Dendritic cell treated with granulocyte-macrophage colony-stimulating factor and Interleukin-4, amounts not matched to agents 40 ng/mL and 50 ng/mL, for 4 days (primary cell): ENCODE measurements around the gene SUN5.
"Not testable (repeated sequence)": the region's sequence is repeated elsewhere in the genome, so short reads cannot be mapped to it uniquely, and the experiment has no call there.

Experiments used
- H3K27ac Mint-ChIP-seq: one replicate; pipeline ENCODE4 v1.8.0; 2022; ENCODE audit warnings: mild to moderate bottlenecking, mixed read lengths
- H3K27me3 Mint-ChIP-seq: one replicate; pipeline ENCODE4 v1.8.0; 2022; ENCODE audit warnings: mild to moderate bottlenecking, mixed read lengths
- H3K36me3 Mint-ChIP-seq: one replicate; pipeline ENCODE4 v1.8.0; 2022; ENCODE audit warnings: low read depth, mixed read lengths
- H3K4me1 Mint-ChIP-seq: one replicate; pipeline ENCODE4 v1.8.0; 2022; ENCODE audit warnings: low read depth, mixed read lengths
- H3K4me3 Mint-ChIP-seq: one replicate; pipeline ENCODE4 v1.8.0; 2022; ENCODE audit warnings: mild to moderate bottlenecking, moderate library complexity, mixed read lengths
- H3K9me3 Mint-ChIP-seq: one replicate; pipeline ENCODE4 v1.8.0; 2022; ENCODE audit warnings: mixed read lengths
- intact Hi-C: fragments of 100-400 bp; cut with micrococcal nuclease; formaldehyde crosslinking; loops from one replicate; pipeline ENCODE4 v1.15.0; 2022

The SUN5 gene, protein sequence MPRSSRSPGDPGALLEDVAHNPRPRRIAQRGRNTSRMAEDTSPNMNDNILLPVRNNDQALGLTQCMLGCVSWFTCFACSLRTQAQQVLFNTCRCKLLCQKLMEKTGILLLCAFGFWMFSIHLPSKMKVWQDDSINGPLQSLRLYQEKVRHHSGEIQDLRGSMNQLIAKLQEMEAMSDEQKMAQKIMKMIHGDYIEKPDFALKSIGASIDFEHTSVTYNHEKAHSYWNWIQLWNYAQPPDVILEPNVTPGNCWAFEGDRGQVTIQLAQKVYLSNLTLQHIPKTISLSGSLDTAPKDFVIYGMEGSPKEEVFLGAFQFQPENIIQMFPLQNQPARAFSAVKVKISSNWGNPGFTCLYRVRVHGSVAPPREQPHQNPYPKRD

DNA sequence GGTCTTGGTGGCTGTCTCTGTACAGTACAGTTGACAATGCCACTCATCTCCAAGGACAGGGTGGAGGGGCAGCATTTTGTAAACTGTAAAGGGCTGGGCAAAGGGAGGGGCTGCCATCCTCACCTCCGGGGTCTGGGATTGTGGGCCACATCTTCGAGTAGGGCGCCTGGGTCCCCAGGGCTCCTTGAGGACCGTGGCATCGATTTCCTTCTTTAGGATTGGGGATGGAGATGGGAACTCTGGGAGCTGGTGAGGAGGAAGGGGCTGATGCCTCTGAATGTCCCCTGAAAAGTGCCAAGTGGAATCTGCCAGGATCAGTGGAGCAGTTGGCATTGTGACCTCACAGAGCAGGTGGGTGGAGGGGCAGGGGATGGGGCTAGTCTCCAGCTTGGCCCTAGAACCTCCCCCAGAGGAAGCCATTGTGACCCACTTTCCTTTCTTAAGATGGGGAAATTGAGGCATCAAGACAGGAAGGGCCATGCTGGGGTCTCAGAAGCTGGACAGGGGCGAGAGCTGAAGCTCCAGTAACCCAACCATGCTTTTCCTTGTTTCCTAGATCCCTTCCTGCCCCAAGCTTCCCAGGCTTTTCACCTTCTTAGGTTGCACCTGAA lies at the start of gene SUN5:
Gene SUN5, minus strand, starts transcription at position 293 of the 611 bp plus-strand sequence. Its CDS starts 93 bp downstream, at position 200.
- intact Hi-C loops = no loop called here
- Mint-ChIP-seq H3K27me3 (no peaks in the 10 kb centered on the region), H3K4me1 (peaks cover 8% of the 10 kb centered on the region), H3K36me3 (no peaks in the 10 kb centered on the region), H3K27ac (no peak within 1 kb of the TSS), H3K9me3 (peaks cover 8% of the 10 kb centered on the region), H3K4me3 (no peak within 1 kb of the TSS)

DNA sequence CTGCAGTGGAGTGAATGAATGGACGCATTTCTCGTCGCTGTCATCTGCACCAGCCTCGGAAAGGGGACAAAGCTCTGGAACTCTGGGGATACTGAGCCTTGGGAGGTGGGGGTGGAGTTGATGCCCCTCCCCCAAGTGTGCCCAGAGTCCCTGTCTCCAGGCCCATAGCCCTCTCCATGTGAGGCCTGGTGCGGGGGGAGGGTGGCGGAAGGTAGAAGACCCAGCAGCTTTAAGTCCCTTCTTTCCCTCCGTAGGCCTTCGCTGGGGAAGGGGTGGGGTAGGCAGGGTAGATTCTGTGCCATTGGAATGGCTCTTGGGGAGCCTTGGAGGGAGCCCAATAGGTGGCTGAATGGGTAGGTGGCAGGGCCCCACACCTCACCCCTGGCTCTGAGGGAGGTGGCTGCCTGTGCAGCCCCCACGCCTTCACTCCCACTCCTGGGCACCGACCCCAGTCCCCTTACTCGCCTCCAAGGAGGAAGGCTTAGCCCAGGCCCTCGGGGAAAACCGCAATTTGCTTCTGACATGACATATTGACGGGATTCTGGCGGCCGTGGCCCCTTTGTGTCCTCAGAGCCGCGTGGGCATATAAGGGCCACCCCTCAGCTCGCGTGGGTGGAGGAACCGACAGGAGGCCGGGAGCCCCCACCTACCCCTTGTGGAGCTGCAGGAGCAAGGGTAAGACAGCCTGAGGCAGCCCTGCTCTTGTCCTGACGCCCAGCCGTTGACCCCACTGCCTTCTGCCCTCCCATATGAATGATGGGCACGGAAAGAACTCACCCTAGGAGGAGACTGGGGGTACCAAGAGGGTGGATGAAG lies 49.3 kb upstream of the SUN5 start, which contains the start of gene BPIFB3:
Gene BPIFB3, plus strand, starts transcription at position 613 of the 816 bp plus-strand sequence. CDS start 1,533 bp downstream, outside the sequence.
- intact Hi-C loops = no loop called here
- Mint-ChIP-seq H3K4me3 (no peak within 1 kb of the TSS), H3K27ac (no peak within 1 kb of the TSS), H3K4me1 (no peaks in the 10 kb centered on the region), H3K27me3 (no peaks in the 10 kb centered on the region), H3K9me3 (no peaks in the 10 kb centered on the region), H3K36me3 (no peaks in the 10 kb centered on the region)

DNA sequence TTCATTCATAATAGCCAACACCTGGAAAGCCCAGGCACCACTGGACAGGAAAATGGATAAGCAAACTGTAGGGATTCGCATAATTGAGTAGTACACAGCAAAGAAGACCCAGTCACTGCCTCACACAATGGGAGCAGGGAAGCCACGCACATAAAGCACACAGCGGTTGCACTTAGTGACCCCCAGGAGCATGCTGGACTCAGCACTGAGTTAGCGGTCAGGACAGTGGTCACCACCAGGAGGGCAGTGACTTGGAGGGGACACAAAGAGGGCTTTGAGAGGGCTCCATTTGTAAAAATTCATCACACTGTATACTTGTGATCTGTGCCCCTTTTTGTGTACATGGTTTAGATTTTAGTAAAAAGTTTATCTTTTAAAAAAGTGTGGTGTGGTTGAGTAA lies 47.1 kb upstream of the SUN5 start:
- H3K4me3 Mint-ChIP-seq = no peak overlapping the region
- H3K9me3 Mint-ChIP-seq = peaks cover 2% of the 10 kb centered on the region
- no peak overlapping the region for H3K27ac Mint-ChIP-seq
- no peaks in the 10 kb centered on the region for H3K27me3 Mint-ChIP-seq
- no peaks in the 10 kb centered on the region for H3K36me3 Mint-ChIP-seq
- intact Hi-C loops = no loop called here
- no peaks in the 10 kb centered on the region for H3K4me1 Mint-ChIP-seq

DNA sequence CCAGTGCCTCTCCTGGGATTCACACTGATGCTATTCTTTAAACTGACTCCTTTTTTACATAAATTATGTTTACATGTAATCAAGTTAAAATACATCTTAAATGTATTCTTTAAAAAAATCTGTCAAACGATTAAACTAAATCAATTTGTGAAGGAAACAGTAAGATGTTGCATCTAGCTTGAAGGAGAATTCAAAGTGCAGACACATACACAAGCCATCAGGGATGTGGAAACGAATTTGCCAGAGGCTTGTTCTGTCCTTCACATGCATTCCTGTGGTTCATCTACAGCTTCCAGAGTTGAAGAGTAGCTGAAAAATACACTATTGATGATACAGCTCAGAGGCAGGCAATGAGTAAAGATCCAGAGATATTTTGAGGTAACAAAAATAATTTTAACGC lies 42.2 kb upstream of the SUN5 start:
- intact Hi-C loops = no loop called here
- Mint-ChIP-seq H3K4me3 (no peak overlapping the region), H3K27ac (no peak overlapping the region), H3K4me1 (no peaks in the 10 kb centered on the region), H3K9me3 (peaks cover 28% of the 10 kb centered on the region), H3K27me3 (no peaks in the 10 kb centered on the region), H3K36me3 (no peaks in the 10 kb centered on the region)

DNA sequence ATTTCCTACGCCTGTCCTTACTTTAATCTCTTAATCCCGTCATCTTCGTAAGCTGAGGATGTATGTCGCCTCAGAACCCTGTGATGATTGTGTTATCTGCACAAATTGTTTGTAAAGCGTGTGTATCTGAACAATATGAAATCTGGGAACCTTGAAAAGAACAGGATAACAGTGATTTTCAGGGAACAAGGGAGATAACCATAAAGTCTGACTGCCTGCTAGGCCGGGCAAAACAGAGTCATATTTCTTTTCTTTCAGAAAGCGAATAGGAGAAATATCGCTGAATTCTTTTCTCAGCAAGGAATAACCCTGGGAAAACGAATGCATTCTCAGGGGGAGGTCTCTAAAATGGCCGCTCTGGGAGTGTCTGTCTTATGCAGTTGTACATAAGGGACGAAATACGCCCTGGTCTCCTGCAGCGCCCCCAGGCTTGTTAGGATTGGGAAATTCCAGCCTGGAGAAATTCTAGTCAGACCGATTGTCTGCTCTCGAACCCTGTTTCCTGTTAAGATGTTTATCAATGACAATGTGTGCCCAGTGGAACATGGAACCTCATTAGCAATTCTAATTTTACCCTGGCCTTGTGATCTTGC lies 41.0 kb upstream of the SUN5 start:
- H3K9me3 Mint-ChIP-seq = peaks cover 28% of the 10 kb centered on the region
- H3K27me3 Mint-ChIP-seq, H3K4me3 Mint-ChIP-seq, intact Hi-C loops, H3K4me1 Mint-ChIP-seq, H3K27ac Mint-ChIP-seq, H3K36me3 Mint-ChIP-seq: not testable (repeated sequence)

DNA sequence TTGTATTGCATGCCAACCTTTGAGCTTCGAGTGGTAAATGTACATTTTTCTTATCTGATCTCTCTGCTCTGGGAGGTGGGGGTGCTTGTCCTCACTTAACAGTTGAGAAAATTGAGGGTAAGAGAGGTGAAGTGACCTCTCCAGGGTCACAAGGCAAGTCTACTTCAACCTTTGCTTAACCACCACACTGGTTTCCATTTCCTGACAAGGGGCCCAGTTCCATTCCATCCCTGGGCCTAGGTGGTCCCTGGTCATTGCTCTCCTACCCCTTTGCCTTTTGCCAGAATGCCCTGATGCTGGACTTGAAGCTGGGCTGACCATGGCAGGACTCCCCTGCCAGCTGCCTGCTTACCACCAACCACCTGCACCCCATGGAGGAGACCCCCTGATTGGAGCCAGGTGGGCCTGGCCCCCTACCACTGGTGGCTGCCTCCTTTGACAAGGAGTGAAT lies 39.5 kb upstream of the SUN5 start:
- Mint-ChIP-seq H3K4me1 (no peaks in the 10 kb centered on the region), H3K27ac (no peak overlapping the region), H3K36me3 (no peaks in the 10 kb centered on the region), H3K4me3 (no peak overlapping the region), H3K27me3 (no peaks in the 10 kb centered on the region), H3K9me3 (peaks cover 28% of the 10 kb centered on the region)
- intact Hi-C loops = no loop called here

DNA sequence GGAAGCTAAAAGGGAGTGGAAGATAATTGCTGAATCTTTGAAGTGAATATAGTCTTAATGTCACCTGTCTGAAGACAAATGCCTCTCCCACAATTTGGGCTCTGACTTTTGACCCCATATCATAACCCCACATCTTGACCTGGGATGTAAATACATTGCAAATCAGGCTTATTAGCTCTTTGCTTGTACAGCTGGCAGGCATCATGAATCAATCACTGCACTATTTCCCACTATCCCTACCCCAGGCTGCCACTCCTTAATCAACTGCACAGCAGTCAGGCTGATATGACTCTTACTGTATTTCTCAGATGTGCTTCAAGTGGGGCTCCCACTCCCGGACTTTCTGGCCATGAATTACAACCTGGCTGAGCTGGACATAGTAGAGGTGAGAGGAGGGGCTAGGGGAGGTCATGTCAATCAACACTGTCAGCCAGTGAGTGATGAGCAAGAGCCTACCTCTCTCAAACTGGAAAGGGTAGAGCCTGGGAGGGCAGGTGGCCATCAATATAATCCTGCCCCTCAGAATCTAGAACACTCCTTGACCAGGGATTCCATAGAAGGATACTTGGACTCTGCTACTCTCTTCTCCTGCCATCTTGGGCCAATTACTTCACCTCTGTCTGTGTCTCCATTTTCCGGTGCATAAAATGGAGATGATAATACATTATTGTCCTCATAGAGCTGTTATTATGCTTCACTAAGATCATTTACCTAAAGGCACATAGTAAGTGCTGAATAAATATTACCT lies 38.9 kb upstream of the SUN5 start:
- Mint-ChIP-seq H3K4me1 (no peaks in the 10 kb centered on the region), H3K27me3 (no peaks in the 10 kb centered on the region), H3K9me3 (peaks cover 28% of the 10 kb centered on the region), H3K36me3 (no peaks in the 10 kb centered on the region), H3K27ac (no peak overlapping the region), H3K4me3 (no peak overlapping the region)
- intact Hi-C loops = no loop called here

DNA sequence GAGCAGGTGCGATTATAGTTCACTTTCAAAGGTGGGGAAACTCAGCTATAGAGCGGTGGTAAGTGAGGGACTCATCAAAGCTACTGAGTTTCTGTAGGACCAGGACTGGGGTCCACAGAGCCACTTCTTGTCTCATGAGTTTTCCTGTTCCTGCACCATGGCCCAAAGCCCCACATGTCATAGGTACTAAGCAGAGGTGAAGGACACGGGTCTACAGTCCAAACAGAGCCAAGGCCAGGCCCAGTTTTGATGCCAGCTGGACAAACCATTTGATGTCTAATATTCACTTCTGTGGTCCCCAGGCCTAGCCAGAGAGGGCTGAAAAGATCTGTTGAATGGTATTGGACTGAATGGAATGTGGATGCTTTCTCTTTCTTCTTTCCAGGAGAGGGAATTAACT lies 38.2 kb upstream of the SUN5 start:
- Mint-ChIP-seq H3K4me1 (no peaks in the 10 kb centered on the region), H3K36me3 (no peaks in the 10 kb centered on the region), H3K27me3 (no peaks in the 10 kb centered on the region), H3K9me3 (peaks cover 28% of the 10 kb centered on the region), H3K27ac (no peak overlapping the region), H3K4me3 (no peak overlapping the region)
- intact Hi-C loops = no loop called here

DNA sequence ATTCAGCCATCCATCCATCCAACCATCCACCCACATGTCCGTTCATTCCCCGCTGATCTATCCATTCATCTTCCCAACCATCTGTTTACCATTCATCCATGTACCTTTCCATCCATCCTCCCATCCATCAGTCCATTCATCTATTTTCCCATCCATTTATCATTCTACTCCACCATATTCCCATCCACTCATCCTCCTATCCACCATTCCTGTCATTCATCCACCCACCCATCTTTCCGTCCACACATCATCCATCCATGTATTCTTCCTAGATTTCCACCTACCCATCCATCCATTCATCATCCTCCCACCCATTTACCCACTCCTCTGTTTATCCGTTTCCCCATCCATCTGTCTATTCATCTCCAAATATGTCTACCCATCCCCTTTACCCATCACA lies 34.0 kb upstream of the SUN5 start:
- no peaks in the 10 kb centered on the region for H3K4me1 Mint-ChIP-seq
- H3K36me3 Mint-ChIP-seq = no peaks in the 10 kb centered on the region
- H3K4me3 Mint-ChIP-seq = no peak overlapping the region
- no peaks in the 10 kb centered on the region for H3K27me3 Mint-ChIP-seq
- intact Hi-C loops = no loop called here
- H3K27ac Mint-ChIP-seq = no peak overlapping the region
- H3K9me3 Mint-ChIP-seq = no peaks in the 10 kb centered on the region

DNA sequence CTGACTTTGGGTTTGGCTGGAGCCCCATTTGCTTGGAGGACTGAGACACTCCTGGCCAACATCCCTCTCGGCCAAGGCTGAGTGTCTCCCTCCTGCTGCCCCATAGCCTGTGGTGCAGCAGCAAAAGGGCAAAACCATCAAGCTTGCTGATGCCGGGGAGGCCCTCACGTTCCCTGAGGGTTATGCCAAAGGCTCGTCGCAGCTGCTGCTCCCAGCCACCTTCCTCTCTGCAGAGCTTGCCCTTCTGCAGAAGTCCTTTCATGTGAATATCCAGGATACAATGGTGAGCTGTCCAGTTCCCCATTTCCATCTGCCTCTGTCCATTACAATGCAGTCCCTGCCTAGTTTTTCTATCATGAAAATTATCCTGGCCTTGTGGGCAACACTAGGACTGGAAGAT lies 33.2 kb upstream of the SUN5 start:
- intact Hi-C loops = no loop called here
- H3K9me3 Mint-ChIP-seq = no peaks in the 10 kb centered on the region
- H3K4me3 Mint-ChIP-seq = no peak overlapping the region
- no peaks in the 10 kb centered on the region for H3K36me3 Mint-ChIP-seq
- H3K27ac Mint-ChIP-seq = no peak overlapping the region
- no peaks in the 10 kb centered on the region for H3K4me1 Mint-ChIP-seq
- H3K27me3 Mint-ChIP-seq = peaks cover 2% of the 10 kb centered on the region

DNA sequence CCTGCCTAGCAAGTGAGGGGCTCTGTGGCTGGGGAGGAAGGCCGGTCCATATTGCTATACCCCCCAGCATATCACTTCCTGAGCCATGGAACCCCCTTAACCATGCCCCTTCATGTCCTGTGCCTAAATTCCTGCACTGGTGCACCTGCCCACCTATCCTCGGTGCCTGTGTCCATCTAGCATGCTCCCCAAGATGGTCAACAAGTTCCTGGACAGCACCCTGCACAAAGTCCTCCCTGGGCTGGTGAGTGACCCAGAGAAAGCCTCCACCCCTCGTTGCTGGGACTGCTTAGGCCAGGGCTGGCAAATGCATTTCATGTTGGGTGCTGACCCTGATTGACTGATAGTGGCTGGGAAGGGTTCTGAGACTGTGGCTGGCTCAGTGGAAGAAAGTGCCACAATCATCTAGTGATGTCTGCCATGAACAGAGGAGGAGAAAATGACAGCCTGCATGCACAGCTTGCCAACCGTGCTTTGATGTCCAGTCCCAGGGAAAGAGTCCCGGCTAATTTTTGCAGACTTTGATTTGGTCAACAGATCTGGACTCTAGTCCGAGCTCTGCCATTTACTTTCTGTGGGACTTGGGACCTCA lies 30.8 kb upstream of the SUN5 start:
- intact Hi-C loops = no loop called here
- peaks cover 2% of the 10 kb centered on the region for H3K27me3 Mint-ChIP-seq
- H3K4me3 Mint-ChIP-seq = no peak overlapping the region
- H3K36me3 Mint-ChIP-seq = no peaks in the 10 kb centered on the region
- H3K9me3 Mint-ChIP-seq = no peaks in the 10 kb centered on the region
- H3K27ac Mint-ChIP-seq = no peak overlapping the region
- H3K4me1 Mint-ChIP-seq = no peaks in the 10 kb centered on the region

DNA sequence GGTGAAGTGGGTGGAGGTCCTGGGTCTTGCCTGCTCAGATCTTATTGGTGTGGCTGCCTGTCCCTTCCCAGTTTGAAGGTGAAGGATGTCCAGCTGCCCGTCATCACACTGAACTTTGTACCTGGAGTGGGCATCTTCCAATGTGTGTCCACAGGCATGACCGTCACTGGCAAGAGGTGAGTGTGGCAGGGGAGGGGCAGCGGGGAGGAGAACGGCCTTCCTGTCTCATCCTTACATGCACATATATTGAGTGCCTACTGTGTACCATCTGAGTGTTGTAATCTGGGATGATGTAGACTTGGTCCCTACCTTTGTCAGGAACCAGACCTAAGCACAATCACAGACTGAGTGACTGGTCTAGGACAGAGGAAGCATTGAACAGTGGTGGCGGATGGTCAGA lies 29.9 kb upstream of the SUN5 start:
- no peak overlapping the region for H3K27ac Mint-ChIP-seq
- intact Hi-C loops = no loop called here
- H3K27me3 Mint-ChIP-seq = peaks cover 2% of the 10 kb centered on the region
- no peak overlapping the region for H3K4me3 Mint-ChIP-seq
- no peaks in the 10 kb centered on the region for H3K9me3 Mint-ChIP-seq
- no peaks in the 10 kb centered on the region for H3K4me1 Mint-ChIP-seq
- no peaks in the 10 kb centered on the region for H3K36me3 Mint-ChIP-seq

DNA sequence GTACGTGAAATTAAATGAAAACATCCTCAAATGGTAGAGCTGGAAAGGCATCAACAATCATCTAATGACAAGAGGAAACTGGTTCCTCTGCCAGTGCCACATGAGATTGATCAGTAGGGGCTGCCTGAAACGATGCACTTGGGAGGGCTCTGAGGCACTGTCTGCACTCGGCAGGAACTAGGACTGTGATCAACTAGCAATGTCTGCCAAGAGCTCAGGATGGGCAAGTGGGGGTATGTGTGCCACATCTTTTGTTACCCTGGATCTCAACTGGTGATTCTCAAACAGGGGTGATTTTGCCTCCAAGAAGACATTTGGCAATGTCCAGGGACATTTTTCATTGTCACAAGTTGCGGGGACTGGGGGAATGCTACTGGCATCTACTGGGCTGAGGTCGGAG lies 29.1 kb upstream of the SUN5 start:
- Mint-ChIP-seq H3K27ac (no peak overlapping the region), H3K27me3 (peaks cover 2% of the 10 kb centered on the region), H3K36me3 (no peaks in the 10 kb centered on the region), H3K4me1 (no peaks in the 10 kb centered on the region), H3K4me3 (no peak overlapping the region), H3K9me3 (no peaks in the 10 kb centered on the region)
- intact Hi-C loops = no loop called here
